ENCODE results near the gene SHFL.

DNA sequence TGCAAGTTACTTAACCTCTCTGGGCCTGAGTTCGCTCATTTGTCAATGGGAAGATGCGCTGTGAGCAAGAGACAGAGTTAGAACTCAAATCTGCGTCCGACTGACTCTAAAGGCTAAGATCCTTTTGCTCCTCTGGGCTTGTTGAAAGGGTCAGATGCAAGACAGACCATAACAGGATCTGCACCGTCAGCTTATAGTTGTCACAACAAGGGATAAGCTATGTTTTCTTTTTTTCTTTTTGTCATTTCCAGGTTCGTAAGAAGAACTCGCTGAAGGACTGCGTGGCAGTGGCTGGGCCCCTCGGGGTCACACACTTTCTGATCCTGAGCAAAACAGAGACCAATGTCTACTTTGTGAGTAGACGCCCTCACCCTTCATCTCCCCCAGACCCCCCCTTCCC lies 21.1 kb downstream of the SHFL start:
- TF ChIP-seq, protein P1, sequence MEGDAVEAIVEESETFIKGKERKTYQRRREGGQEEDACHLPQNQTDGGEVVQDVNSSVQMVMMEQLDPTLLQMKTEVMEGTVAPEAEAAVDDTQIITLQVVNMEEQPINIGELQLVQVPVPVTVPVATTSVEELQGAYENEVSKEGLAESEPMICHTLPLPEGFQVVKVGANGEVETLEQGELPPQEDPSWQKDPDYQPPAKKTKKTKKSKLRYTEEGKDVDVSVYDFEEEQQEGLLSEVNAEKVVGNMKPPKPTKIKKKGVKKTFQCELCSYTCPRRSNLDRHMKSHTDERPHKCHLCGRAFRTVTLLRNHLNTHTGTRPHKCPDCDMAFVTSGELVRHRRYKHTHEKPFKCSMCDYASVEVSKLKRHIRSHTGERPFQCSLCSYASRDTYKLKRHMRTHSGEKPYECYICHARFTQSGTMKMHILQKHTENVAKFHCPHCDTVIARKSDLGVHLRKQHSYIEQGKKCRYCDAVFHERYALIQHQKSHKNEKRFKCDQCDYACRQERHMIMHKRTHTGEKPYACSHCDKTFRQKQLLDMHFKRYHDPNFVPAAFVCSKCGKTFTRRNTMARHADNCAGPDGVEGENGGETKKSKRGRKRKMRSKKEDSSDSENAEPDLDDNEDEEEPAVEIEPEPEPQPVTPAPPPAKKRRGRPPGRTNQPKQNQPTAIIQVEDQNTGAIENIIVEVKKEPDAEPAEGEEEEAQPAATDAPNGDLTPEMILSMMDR (IDR thresholded peaks at IDR 0.05) = no peak
- no peak for TF ChIP-seq EP300 (IDR thresholded peaks at IDR 0.05)
